B cell (primary cell): Measurements from ENCODE around the gene UQCC3.

ENCODE experiments used
- EZH2 ChIP-seq: IDR thresholded peaks from 2 replicates; pipeline ENCODE4 v1.6.1; 2012; ENCODE audit warnings: borderline replicate concordance, low read depth, mild to moderate bottlenecking, moderate library complexity, low read length; ENCODE audit not compliant: insufficient read depth, poor library complexity, severe bottlenecking
- TF ChIP-seq, protein P1 (sequence below): fragments of 200-600 bp; IDR thresholded peaks from one replicate; pipeline ENCODE4 v1.8.0; 2022; ENCODE audit warnings: antibody characterized with exemption, mild to moderate bottlenecking

- TF ChIP-seq, protein P1, sequence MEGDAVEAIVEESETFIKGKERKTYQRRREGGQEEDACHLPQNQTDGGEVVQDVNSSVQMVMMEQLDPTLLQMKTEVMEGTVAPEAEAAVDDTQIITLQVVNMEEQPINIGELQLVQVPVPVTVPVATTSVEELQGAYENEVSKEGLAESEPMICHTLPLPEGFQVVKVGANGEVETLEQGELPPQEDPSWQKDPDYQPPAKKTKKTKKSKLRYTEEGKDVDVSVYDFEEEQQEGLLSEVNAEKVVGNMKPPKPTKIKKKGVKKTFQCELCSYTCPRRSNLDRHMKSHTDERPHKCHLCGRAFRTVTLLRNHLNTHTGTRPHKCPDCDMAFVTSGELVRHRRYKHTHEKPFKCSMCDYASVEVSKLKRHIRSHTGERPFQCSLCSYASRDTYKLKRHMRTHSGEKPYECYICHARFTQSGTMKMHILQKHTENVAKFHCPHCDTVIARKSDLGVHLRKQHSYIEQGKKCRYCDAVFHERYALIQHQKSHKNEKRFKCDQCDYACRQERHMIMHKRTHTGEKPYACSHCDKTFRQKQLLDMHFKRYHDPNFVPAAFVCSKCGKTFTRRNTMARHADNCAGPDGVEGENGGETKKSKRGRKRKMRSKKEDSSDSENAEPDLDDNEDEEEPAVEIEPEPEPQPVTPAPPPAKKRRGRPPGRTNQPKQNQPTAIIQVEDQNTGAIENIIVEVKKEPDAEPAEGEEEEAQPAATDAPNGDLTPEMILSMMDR = no peak
- no peak for TF ChIP-seq EZH2
These were observed 17.0 kb downstream of the UQCC3 start for GRCh38 chr11:62688491-62688890.
